BLaER1 treated with 17β-estradiol and CSF1 and Interleukin-3, amounts not matched to agents 10 nM and 100 nM (cell line): ENCODE results near the gene LYPLAL1.
"Not testable (repeated sequence)": the region's sequence is repeated elsewhere in the genome, so short reads cannot be mapped to it uniquely, and the experiment has no call there.

Experiments
- H3K27ac ChIP-seq, 11 experiments: shearing (Covaris generic); formaldehyde crosslinking; 2 replicates each; pipeline ENCODE4 v1.8.1; 2022
- H3K27me3 ChIP-seq, 11 experiments: shearing (Covaris generic); formaldehyde crosslinking; 2 replicates each; pipeline ENCODE4 v1.8.1; 2022
- H3K36me3 ChIP-seq, 11 experiments: shearing (Covaris generic); formaldehyde crosslinking; 2 replicates each; pipeline ENCODE4 v1.8.1; 2022
- H3K4me1 ChIP-seq, 10 experiments: shearing (Covaris generic); formaldehyde crosslinking; 2 replicates each; pipeline ENCODE4 v1.8.1; 2022
- H3K4me2 ChIP-seq, 11 experiments: shearing (Covaris generic); formaldehyde crosslinking; 2 replicates each; pipeline ENCODE4 v1.8.1; 2022
- H3K4me3 ChIP-seq, 10 experiments: shearing (Covaris generic); formaldehyde crosslinking; 2 replicates each; pipeline ENCODE4 v1.8.1; 2022
- H3K9ac ChIP-seq, 11 experiments: shearing (Covaris generic); formaldehyde crosslinking; 2 replicates each; pipeline ENCODE4 v1.8.1; 2022
- H3K9me3 ChIP-seq, 11 experiments: shearing (Covaris generic); formaldehyde crosslinking; replicated peaks in 1 of 11; 2 replicates each; pipeline ENCODE4 v1.8.1; 2022
- H4K20me1 ChIP-seq, 11 experiments: shearing (Covaris generic); formaldehyde crosslinking; 2 replicates each; pipeline ENCODE4 v1.8.1; 2022
- Cebpa-rat ChIP-seq, 11 experiments: shearing (Covaris generic); IDR thresholded peaks; 2 replicates each; pipeline ENCODE4 v1.8.1; 2022

LYPLAL1 gene

GRCh38 chr1:219188331-219188803 lies 14.7 kb downstream of the LYPLAL1 start:
- Histone ChIP-seq H3K9me3 (peaks cover 4 to 16% (median 11%) of the 10 kb centered on the region in 11 experiments; a peak in 15 of 22 replicates), H3K27ac (peak overlapping the region in 3 of 11 experiments; percentile 55 to 59 (median 59); a peak in 6 of 22 replicates), H4K20me1 (peaks cover 0 to 95% (median 0%) of the 10 kb centered on the region in 11 experiments; a peak in 2 of 22 replicates), H3K27me3 (no peaks in the 10 kb centered on the region), H3K36me3 (peaks cover 0 to 35% (median 14%) of the 10 kb centered on the region in 11 experiments; a peak in 16 of 22 replicates), H3K9ac (no peak overlapping the region), H3K4me2 (peak overlapping the region in 9 of 11 experiments; percentile 18 to 74 (median 45); a peak in 16 of 22 replicates), H3K4me1 (peaks cover 5 to 40% (median 12%) of the 10 kb centered on the region in 10 experiments; a peak in 16 of 20 replicates), H3K4me3 (no peak overlapping the region)
- TF ChIP-seq Cebpa-rat (IDR thresholded peaks at IDR 0.05): no peak

- Histone ChIP-seq H3K9me3 (peaks cover 4 to 16% (median 9%) of the 10 kb centered on the region in 11 experiments; a peak in 14 of 22 replicates), H3K4me2 (peak overlapping the region in 3 of 11 experiments; percentile 53 to 74 (median 65); a peak in 5 of 22 replicates), H3K9ac (peak overlapping the region in 2 of 11 experiments; percentile 6 to 50; a peak in 3 of 22 replicates), H3K27ac (peak overlapping the region in 4 of 11 experiments; percentile 6 to 59 (median 57); a peak in 6 of 22 replicates), H3K4me1 (peaks cover 5 to 34% (median 10%) of the 10 kb centered on the region in 10 experiments; a peak in 16 of 20 replicates), H3K36me3 (peaks cover 0 to 36% (median 13%) of the 10 kb centered on the region in 11 experiments; a peak in 16 of 22 replicates), H4K20me1 (peaks cover 0 to 90% (median 0%) of the 10 kb centered on the region in 11 experiments; a peak in 2 of 22 replicates), H3K27me3 (no peaks in the 10 kb centered on the region), H3K4me3 (no peak overlapping the region)
- no peak for TF ChIP-seq Cebpa-rat (IDR thresholded peaks at IDR 0.05)
Observed at GRCh38 chr1:219189021-219189824, 15.5 kb downstream of the LYPLAL1 start.

GRCh38 chr1:219189952-219190351 lies 16.3 kb downstream of the LYPLAL1 start:
- H3K4me1 ChIP-seq: peaks cover 5 to 28% (median 9%) of the 10 kb centered on the region in 10 experiments; a peak in 16 of 20 replicates
- no peak overlapping the region for H3K9ac ChIP-seq
- H4K20me1 ChIP-seq: peaks cover 0 to 87% (median 0%) of the 10 kb centered on the region in 11 experiments; a peak in 2 of 22 replicates
- TF ChIP-seq Cebpa-rat (IDR thresholded peaks at IDR 0.05): no peak
- peaks cover 4 to 10% (median 6%) of the 10 kb centered on the region in 11 experiments; a peak in 12 of 22 replicates for H3K9me3 ChIP-seq
- H3K4me2 ChIP-seq: peak overlapping the region in 1 of 11 experiments; percentile 65; a peak in 1 of 22 replicates
- H3K27me3 ChIP-seq: no peaks in the 10 kb centered on the region
- H3K36me3 ChIP-seq: peaks cover 0 to 43% (median 13%) of the 10 kb centered on the region in 11 experiments; a peak in 16 of 22 replicates
- H3K27ac ChIP-seq: no peak overlapping the region
- H3K4me3 ChIP-seq: no peak overlapping the region

- H3K27me3 ChIP-seq: no peaks in the 10 kb centered on the region
- H4K20me1 ChIP-seq: peaks cover 0 to 89% (median 0%) of the 10 kb centered on the region in 11 experiments; a peak in 2 of 22 replicates
- peaks cover 5 to 28% (median 9%) of the 10 kb centered on the region in 10 experiments; a peak in 16 of 20 replicates for H3K4me1 ChIP-seq
- H3K9me3 ChIP-seq: peaks cover 2 to 8% (median 4%) of the 10 kb centered on the region in 11 experiments; a peak in 14 of 22 replicates
- no peak overlapping the region for H3K9ac ChIP-seq
- no peak overlapping the region for H3K4me3 ChIP-seq
- peaks cover 3 to 46% (median 14%) of the 10 kb centered on the region in 11 experiments; a peak in 21 of 22 replicates for H3K36me3 ChIP-seq
- no peak for TF ChIP-seq Cebpa-rat (IDR thresholded peaks at IDR 0.05)
- no peak overlapping the region for H3K27ac ChIP-seq
- no peak overlapping the region for H3K4me2 ChIP-seq
Observed at GRCh38 chr1:219190605-219191004, 16.9 kb downstream of the LYPLAL1 start.

- H3K4me3 ChIP-seq, H3K4me2 ChIP-seq, H3K9ac ChIP-seq, H3K4me1 ChIP-seq, H3K27me3 ChIP-seq, H3K27ac ChIP-seq: not testable (repeated sequence)
- peaks cover 0 to 40% (median 0%) of the 10 kb centered on the region in 11 experiments; a peak in 2 of 22 replicates for H4K20me1 ChIP-seq
- H3K36me3 ChIP-seq: peaks cover 18 to 66% (median 30%) of the 10 kb centered on the region in 11 experiments; a peak in 20 of 22 replicates
- H3K9me3 ChIP-seq: peaks cover 0 to 20% (median 8%) of the 10 kb centered on the region in 11 experiments; a peak in 9 of 22 replicates
Observed at GRCh38 chr1:219195833-219196232, 22.2 kb downstream of the LYPLAL1 start.

GRCh38 chr1:219201656-219202055 lies 28.0 kb downstream of the LYPLAL1 start:
- no peak for TF ChIP-seq Cebpa-rat (IDR thresholded peaks at IDR 0.05)
- Histone ChIP-seq H3K9me3 (peaks cover 0 to 5% (median 0%) of the 10 kb centered on the region in 11 experiments; a peak in 3 of 22 replicates), H3K4me2 (no peak overlapping the region), H3K27ac (no peak overlapping the region), H3K36me3 (peaks cover 2 to 25% (median 8%) of the 10 kb centered on the region in 11 experiments; a peak in 15 of 22 replicates), H3K4me1 (no peaks in the 10 kb centered on the region), H3K4me3 (no peak overlapping the region), H3K9ac (no peak overlapping the region), H3K27me3 (no peaks in the 10 kb centered on the region), H4K20me1 (peaks cover 0 to 27% (median 0%) of the 10 kb centered on the region in 11 experiments; a peak in 3 of 22 replicates)

- no peak overlapping the region for H3K27ac ChIP-seq
- H3K27me3 ChIP-seq: no peaks in the 10 kb centered on the region
- no peaks in the 10 kb centered on the region for H3K9me3 ChIP-seq
- H3K4me2 ChIP-seq: no peak overlapping the region
- no peaks in the 10 kb centered on the region for H3K4me1 ChIP-seq
- H3K4me3 ChIP-seq: no peak overlapping the region
- peaks cover 0 to 27% (median 0%) of the 10 kb centered on the region in 11 experiments; a peak in 3 of 22 replicates for H4K20me1 ChIP-seq
- H3K36me3 ChIP-seq: peaks cover 0 to 20% (median 6%) of the 10 kb centered on the region in 11 experiments; a peak in 12 of 22 replicates
- no peak for TF ChIP-seq Cebpa-rat (IDR thresholded peaks at IDR 0.05)
- H3K9ac ChIP-seq: no peak overlapping the region
Observed at GRCh38 chr1:219202567-219202966, 28.9 kb downstream of the LYPLAL1 start.

GRCh38 chr1:219206350-219206749 lies 32.7 kb downstream of the LYPLAL1 start:
- H3K9ac ChIP-seq: no peak overlapping the region
- peaks cover 0 to 36% (median 0%) of the 10 kb centered on the region in 11 experiments; a peak in 3 of 22 replicates for H4K20me1 ChIP-seq
- no peaks in the 10 kb centered on the region for H3K9me3 ChIP-seq
- peaks cover 0 to 7% (median 0%) of the 10 kb centered on the region in 10 experiments; a peak in 3 of 20 replicates for H3K4me1 ChIP-seq
- no peak overlapping the region for H3K27ac ChIP-seq
- H3K4me2 ChIP-seq: no peak overlapping the region
- H3K36me3 ChIP-seq: peaks cover 0 to 10% (median 0%) of the 10 kb centered on the region in 11 experiments; a peak in 6 of 22 replicates
- TF ChIP-seq Cebpa-rat (IDR thresholded peaks at IDR 0.05): no peak
- no peak overlapping the region for H3K4me3 ChIP-seq
- no peaks in the 10 kb centered on the region for H3K27me3 ChIP-seq
